Endothelial cell (in vitro differentiated cells): ENCODE data around the gene FAM193A. TPM values are rescaled to one million over a fixed set of nuclear protein-coding genes. Genes with fewer than 3 reads are reported as not detected.

ENCODE experiments used
- DNase-seq: peaks from one replicate; pipeline ENCODE4 v3.0.0; 2021; ENCODE audit warnings: low spot score
- H3K27ac Mint-ChIP-seq: one replicate; pipeline ENCODE4 v1.8.0; 2021; ENCODE audit warnings: mixed read lengths, inconsistent platforms; ENCODE audit not compliant: unreplicated experiment
- H3K27me3 Mint-ChIP-seq: one replicate; pipeline ENCODE4 v1.8.0; 2021; ENCODE audit warnings: mild to moderate bottlenecking, moderate library complexity, mixed read lengths, inconsistent platforms; ENCODE audit not compliant: unreplicated experiment
- H3K36me3 Mint-ChIP-seq: one replicate; pipeline ENCODE4 v1.8.0; 2021; ENCODE audit warnings: mild to moderate bottlenecking, low read depth, mixed read lengths, inconsistent platforms; ENCODE audit not compliant: unreplicated experiment
- H3K4me1 Mint-ChIP-seq: one replicate; pipeline ENCODE4 v1.8.0; 2021; ENCODE audit warnings: mild to moderate bottlenecking, mixed read lengths, inconsistent platforms; ENCODE audit not compliant: unreplicated experiment
- H3K4me3 Mint-ChIP-seq: one replicate; pipeline ENCODE4 v1.8.0; 2021; ENCODE audit warnings: mild to moderate bottlenecking, mixed read lengths, inconsistent platforms; ENCODE audit not compliant: unreplicated experiment
- H3K9me3 Mint-ChIP-seq: one replicate; pipeline ENCODE4 v1.8.0; 2021; ENCODE audit warnings: mixed read lengths, inconsistent platforms; ENCODE audit not compliant: unreplicated experiment
- CTCF ChIP-seq: fragments of 200-600 bp; sonication (generic); IDR thresholded peaks from one replicate; pipeline ENCODE4 v1.5.0; 2021; ENCODE audit warnings: antibody characterized with exemption; ENCODE audit not compliant: unreplicated experiment
- total RNA-seq: library from RNA; stranded (reverse); fragmentation: NEBNext Ultra II Directional; extraction: Animal tissue kit (Norgen Biotek cat#: 25700); gene quantifications from one replicate; pipeline ENCODE4 v1.2.1, GENCODE V29; 2021; ENCODE audit not compliant: unreplicated experiment

Gene FAM193A
- total RNA-seq, 1 donor from 2014 or later: 33.7 TPM

- peaks cover 4% of the 10 kb centered on the region for H3K4me1 Mint-ChIP-seq
- no peak for DNase-seq
- H3K36me3 Mint-ChIP-seq: peaks cover 28% of the 10 kb centered on the region
- H3K4me3 Mint-ChIP-seq: no peak overlapping the region
- no peaks in the 10 kb centered on the region for H3K9me3 Mint-ChIP-seq
- no peak overlapping the region for H3K27ac Mint-ChIP-seq
- H3K27me3 Mint-ChIP-seq: peaks cover 9% of the 10 kb centered on the region
- TF ChIP-seq CTCF: no peak
These were observed 205.8 kb downstream of the FAM193A start for GRCh38 chr4:2742081-2742822.

GRCh38 chr4:2742823-2743517 is 206.5 kb downstream of the FAM193A start:
- peaks cover 14% of the 10 kb centered on the region for H3K27me3 Mint-ChIP-seq
- no peaks in the 10 kb centered on the region for H3K9me3 Mint-ChIP-seq
- H3K4me1 Mint-ChIP-seq: peaks cover 7% of the 10 kb centered on the region
- no peak overlapping the region for H3K27ac Mint-ChIP-seq
- no peak overlapping the region for H3K4me3 Mint-ChIP-seq
- no peak for DNase-seq
- peaks cover 34% of the 10 kb centered on the region for H3K36me3 Mint-ChIP-seq
- TF ChIP-seq CTCF: no peak

- Mint-ChIP-seq H3K9me3 (no peaks in the 10 kb centered on the region), H3K4me3 (peak overlapping the region; percentile 21), H3K4me1 (peaks cover 7% of the 10 kb centered on the region), H3K36me3 (peaks cover 28% of the 10 kb centered on the region), H3K27ac (no peak overlapping the region), H3K27me3 (peaks cover 11% of the 10 kb centered on the region)
- TF ChIP-seq CTCF: no peak
- no peak for DNase-seq
These were observed 207.3 kb downstream of the FAM193A start for GRCh38 chr4:2743518-2744445.

GRCh38 chr4:2744576-2745270 is 208.3 kb downstream of the FAM193A start:
- peaks cover 11% of the 10 kb centered on the region for H3K27me3 Mint-ChIP-seq

More at GRCh38 chr4:2744576-2745270, 208.3 kb downstream of the FAM193A start:
- no peak overlapping the region for H3K4me3 Mint-ChIP-seq
- no peaks in the 10 kb centered on the region for H3K9me3 Mint-ChIP-seq
- peaks cover 28% of the 10 kb centered on the region for H3K36me3 Mint-ChIP-seq
- no peak for DNase-seq
- H3K27ac Mint-ChIP-seq: no peak overlapping the region
- peaks cover 7% of the 10 kb centered on the region for H3K4me1 Mint-ChIP-seq
- TF ChIP-seq CTCF: no peak
